LNCAP (cell line): ENCODE measurements around the gene KIAA1328.

ENCODE experiments used
- CTCF ChIP-seq: fragments of 450-650 bp; IDR thresholded peaks from 2 replicates; pipeline ENCODE4 v1.5.1; 2017; ENCODE audit warnings: mild to moderate bottlenecking

Gene KIAA1328

GRCh38 chr18:36843784-36844183 is 14.9 kb downstream of the KIAA1328 start:
- TF ChIP-seq CTCF, result no peak

- TF ChIP-seq CTCF, result no peak
Observed at GRCh38 chr18:36848609-36849008, 19.7 kb downstream of the KIAA1328 start.

GRCh38 chr18:36849288-36850006 is 20.5 kb downstream of the KIAA1328 start:
- TF ChIP-seq CTCF, result no peak

GRCh38 chr18:36850527-36851201 is 21.7 kb downstream of the KIAA1328 start:
- TF ChIP-seq CTCF, result no peak

GRCh38 chr18:36851202-36851590 is 22.3 kb downstream of the KIAA1328 start:
- no peak for TF ChIP-seq CTCF

GRCh38 chr18:36856815-36857214 is 27.9 kb downstream of the KIAA1328 start:
- TF ChIP-seq CTCF, result no peak

GRCh38 chr18:36862182-36862581 is 33.3 kb downstream of the KIAA1328 start:
- TF ChIP-seq CTCF, result no peak
